T47D (cell line): ENCODE results near the gene CLC.
"Not testable (repeated sequence)": the region's sequence is repeated elsewhere in the genome, so short reads cannot be mapped to it uniquely, and the experiment has no call there.

Source experiments
- DNase-seq, 2 experiments: peaks; one replicate each; pipeline versions ENCODE4 v3.0.0 to v3.0.0-alpha.2; 2011 to 2012; ENCODE audit warnings: low read depth in 1 of 2, low spot score in 1 of 2
- JUND ChIP-seq: IDR thresholded peaks from 2 replicates; pipeline ENCODE4 v1.6.1; 2012; ENCODE audit warnings: low read depth
- in situ Hi-C: cut with HindIII; loops from 2 replicates; pipeline ENCODE4 v1.10.0; 2016; ENCODE audit warnings: low sequenced_read_pairs, low pct_unique_long_range_greater_than_20kb

CLC gene

DNA sequence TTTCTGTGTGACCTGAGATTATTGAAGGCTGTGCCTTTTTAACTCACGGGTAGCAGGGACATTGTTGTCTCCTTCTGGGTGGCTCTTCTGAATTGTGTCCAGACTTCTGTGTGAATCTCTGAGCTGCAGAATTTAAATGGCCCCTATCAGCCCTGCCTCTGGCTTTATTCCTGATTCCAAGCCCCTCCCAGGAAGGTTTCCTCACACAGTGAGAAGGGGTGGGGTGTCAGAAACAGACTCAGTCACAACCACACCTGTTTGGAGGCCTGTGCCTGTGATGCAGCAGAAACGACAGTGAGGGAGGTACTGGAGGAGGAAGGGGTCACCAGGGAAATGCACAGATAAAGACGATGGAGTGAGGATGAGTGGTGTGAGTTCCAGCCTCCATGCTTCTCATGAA is at the start of gene CLC:
TSS of gene CLC (minus strand) at position 139 of the 400 bp plus-strand sequence. CDS start at position 62, 77 bp downstream.
- in situ Hi-C loops = no loop called here
- no peak for TF ChIP-seq JUND
- no peak for DNase-seq

DNA sequence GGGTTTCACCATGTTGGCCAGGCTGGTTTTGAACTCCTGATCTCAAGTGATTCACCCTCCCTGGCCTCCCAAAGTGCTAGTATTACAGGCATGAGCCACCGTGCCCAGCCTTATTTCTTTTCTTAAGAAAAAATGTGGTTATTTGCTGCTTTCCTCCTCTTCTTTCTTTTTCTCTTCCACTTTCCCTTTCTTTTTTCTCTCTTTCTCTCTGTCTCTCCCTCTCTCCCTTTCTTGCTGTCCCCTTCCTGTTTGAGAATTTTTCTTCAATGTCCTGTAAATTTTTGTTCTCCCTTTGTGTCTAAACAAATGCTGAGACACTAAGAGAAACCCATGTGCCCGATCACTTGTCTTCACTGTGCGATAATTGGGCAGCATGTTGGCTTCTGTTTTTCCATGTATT is 43.1 kb upstream of the CLC start:
- no peak for DNase-seq
- no peak for TF ChIP-seq JUND
- in situ Hi-C loops = no loop called here

DNA sequence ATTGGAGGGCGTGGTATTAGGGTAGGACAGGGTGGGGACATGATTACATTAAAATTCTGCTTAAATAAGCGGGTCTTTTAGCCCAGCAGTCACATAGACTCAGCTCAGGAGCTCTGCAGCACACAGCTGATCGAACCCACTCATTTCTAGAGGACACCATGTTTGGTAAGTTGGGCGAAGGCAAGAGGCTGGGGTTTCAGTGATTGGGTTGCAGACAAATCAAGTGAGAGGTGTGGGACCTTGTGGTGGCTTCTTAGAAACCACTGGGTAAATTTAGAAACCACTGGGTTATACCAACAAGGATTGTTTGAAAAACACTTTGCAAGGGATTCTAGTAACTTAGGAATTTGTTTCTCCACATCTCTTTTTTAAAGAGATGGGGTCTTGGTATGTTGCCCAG is 40.9 kb upstream of the CLC start, which contains the start of gene LEUTX:
TSS of gene LEUTX (plus strand) at position 92 of the 400 bp plus-strand sequence. CDS start at position 159, 67 bp downstream.
- no peak for TF ChIP-seq JUND
- no peak for DNase-seq
- in situ Hi-C loops = no loop called here

DNA sequence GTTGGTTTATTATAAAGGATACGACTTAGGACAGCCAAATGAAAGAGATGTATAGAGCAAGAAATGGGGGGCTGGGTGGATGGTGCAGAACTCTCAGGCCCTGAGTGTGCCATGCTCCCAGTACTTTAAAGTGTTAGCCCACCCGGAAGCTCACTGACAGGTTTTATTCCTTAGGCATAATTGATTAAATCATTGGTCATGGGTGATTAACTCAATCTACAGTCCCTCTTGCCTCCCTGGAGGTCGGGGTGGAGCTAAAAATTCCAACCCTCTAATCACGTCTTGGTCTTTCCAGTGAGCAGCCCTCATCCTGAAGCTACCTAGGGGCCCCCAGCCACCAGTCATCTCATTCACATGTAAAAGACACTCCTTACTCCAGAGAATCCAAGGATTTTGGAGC is 31.0 kb upstream of the CLC start:
- in situ Hi-C loops = no loop called here
- DNase-seq = no peak
- no peak for TF ChIP-seq JUND

DNA sequence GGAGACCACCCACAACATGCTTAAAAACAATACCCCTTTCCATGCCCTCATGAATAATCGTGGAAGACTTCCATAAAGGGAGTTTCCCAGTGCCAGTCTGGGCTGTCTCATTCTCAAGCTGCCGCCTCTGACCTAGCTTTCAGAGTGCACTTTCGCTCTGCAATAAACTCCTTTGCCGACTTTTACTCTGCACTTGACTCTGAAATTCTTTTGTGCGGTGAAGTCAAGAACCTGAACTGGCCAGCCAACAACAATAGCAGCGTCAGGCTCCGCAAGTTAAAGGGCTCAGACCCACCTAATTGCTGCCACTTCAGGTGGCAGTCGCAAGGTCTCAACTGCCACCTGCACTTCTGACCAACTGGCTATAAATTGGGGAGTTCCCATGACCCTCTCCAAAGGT is 30.5 kb upstream of the CLC start:
- no peak for TF ChIP-seq JUND
- no peak for DNase-seq
- in situ Hi-C loops = no loop called here

DNA sequence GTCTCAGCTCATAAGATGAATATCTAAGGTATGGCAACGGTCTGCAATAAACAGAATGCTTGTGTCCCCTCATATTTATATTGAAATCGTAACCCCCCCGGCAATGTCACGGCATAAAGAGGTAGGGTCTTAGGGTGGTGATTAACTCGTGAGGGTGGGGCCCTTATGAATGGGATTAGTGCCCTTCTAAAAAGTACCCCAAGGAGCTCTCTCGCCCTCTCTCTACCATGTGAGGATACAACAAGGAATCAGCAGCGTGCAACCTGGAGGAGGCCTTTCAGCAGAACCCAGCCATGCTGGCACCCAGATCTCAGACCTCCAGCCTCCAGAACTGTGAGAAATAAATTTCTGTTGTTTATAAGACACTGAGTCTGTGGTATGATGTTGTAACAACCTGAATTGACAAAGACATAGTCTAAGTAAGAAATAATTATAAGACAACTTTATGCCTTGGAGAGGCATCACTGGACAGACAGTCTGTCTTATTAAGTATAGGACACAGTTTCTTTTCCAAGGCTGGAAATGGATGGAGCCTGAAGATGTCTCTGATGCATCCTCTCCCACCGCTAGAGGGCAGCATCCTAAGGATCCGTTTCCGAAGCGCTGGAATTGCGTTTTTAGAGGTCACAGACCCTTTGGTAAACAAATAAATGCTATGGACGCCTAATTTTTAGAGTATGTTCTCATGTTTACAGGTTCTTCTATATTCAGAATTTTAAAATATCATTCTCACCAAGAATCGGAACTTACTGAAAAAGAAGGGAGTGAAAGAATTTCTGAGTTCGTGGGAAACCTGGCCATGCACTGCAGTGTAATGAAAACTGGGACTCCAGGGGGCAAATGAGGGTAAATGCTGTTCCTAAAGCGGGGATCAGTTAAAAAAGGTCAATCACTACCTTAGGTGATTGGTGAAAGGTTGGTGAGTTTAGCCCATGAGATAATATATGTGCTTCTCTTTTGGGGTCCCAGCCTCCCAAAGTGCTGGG is 27.6 kb upstream of the CLC start:
- peak in 1 of 2 experiments; percentile 66 for DNase-seq
- in situ Hi-C loops = no loop called here
- no peak for TF ChIP-seq JUND

DNA sequence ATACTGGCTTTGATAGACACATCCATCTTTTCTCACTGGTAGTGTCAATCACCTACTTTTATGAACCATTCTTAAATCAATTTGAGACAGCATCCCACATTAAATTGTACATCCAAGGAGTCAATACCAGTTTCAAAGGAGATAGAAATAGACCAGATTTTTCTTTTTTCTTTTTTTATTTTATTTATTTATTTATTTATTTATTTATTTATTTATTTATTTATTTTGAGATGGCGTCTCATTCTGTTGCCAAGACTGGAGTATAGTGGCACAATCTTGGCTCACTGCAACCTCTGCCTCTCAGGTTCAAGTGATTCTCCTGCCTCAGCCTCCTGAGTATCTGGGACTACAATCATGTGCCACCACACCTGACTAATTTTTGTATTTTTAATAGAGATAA is 24.0 kb upstream of the CLC start:
- DNase-seq, in situ Hi-C loops: not testable (repeated sequence)

DNA sequence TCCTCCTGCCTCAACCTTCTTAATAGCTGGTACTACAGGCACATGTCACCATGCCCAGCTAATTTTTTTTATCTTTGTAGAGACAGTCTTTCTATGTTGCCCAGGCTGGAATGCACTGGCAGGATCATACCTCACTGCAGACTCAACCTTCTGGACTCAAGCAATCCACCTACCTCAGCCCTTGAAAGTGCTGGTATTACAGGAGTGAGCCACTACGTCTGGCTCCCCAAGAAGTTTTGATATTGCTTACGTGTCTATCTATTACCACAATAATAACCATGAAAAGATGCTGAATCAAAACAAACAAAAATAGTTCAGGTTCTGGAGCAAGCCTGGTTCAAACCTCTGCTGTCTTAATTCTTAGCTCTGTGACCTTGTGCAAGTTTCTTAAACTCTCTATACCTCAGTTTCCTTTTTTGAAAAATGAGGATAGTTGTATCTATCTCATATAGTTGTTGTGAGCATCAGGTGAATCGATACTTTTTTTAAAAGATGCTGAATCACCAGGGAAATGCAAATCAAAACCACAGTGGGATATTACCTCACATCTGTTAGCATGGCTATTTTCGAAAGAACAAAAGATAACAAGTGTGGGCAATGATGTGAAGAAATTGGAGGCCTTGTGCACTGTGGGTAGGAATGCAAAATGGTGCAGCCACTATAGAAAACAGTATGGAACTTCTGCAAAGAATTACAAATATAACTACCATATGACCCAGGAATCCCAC is 21.8 kb upstream of the CLC start:
- in situ Hi-C loops = no loop called here
- TF ChIP-seq JUND = no peak
- no peak for DNase-seq

DNA sequence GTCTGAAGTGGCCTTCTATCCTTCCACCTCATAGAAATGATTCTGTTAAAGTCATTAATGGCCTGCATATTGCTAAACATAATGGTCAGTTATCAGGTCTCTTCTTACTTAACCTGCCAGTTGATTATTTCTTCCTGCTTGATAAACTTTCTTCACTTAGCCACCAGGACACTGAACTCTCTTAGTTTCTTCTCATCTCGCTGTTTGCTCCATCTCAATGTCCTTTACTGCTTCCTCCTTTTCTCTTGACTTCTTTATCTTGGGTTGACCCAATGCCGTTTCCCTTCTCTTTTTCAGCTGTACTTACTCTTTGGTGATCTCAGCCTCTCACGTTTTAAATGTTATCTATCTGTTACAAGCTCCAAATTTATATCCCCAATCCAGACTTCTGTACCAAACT is 17.1 kb upstream of the CLC start:
- no peak for DNase-seq
- no peak for TF ChIP-seq JUND
- in situ Hi-C loops = no loop called here

DNA sequence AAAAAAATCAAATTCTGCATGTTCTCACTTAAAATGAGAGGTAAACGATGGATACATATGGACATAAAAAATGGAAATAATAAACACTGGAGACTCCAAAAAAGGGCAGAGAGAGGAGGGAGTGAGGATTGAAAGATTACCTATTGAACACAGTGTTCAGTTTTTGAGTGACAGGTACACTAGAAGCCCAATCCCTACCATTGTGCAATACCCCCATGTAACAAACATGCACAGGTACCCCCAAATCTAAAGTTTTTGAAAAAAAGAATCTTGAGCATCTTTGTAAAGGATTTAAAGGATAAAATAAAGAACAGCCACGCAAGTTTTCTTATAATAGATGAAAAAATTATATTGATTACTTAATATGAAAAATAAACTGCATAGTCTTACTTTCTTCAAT is 16.7 kb upstream of the CLC start:
- TF ChIP-seq JUND = no peak
- in situ Hi-C loops = no loop called here
- DNase-seq = no peak

DNA sequence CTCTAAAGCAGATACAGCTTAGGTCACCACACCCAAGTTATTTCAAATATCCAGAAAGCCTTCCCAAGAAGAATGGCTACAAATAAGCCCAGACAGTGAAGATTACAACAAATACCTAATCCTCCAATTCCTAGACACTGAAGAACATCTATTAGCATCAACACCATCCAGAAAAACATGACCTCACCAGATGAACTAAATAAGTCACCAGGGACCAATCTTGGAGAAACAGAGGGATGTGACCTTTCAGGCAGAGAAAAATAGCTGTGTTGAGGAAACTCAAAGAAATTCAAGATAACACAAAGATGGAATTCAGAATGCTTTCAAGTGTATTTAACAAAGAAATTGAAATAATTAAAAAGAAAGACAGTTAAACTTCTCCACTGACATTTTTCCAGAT is 15.0 kb upstream of the CLC start:
- no peak for DNase-seq
- no peak for TF ChIP-seq JUND
- in situ Hi-C loops = no loop called here

DNA sequence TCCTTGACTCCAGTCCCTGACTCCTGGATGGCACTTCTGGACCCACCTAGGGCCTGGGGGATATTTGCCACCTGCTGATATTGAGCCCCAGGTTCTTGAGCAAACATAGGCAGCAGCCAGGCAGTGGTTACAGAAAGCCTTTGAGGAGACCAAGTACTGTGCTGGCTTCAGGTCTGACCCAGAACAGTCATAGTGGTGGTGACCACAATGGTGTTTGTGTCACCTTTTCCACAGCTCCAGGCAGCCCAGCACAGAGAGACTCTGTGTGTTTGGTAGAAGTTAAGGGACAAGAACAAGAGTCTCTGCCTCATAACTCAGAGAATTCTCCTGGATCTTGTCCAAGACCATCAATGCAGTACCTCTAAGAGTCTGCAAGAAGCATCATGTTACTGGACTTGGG is 14.6 kb upstream of the CLC start:
- no peak for DNase-seq
- no peak for TF ChIP-seq JUND
- in situ Hi-C loops = no loop called here

DNA sequence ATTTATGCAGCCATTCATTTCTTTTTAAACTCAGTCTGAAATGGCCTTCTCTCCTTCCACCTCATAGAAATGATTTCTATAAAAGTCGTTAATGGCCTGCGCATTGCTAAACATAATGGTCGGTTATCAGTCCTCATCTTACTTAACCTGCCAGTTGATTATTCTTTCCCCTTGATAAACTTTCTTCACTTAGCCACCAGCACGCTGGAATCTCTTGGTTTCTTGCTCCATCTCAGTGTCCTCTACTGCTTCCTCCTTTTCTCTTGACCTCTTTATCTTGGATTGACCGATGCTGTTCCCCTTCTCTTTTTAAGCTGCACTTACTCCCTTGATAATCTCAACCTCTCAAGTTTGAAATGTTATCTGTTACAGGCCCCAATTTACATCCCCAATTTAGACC is 12.2 kb upstream of the CLC start:
- in situ Hi-C loops = no loop called here
- no peak for TF ChIP-seq JUND
- no peak for DNase-seq
